ENCODE results near the gene CD72. TPM values are rescaled to one million over a fixed set of nuclear protein-coding genes. Genes with fewer than 3 reads are reported as not detected.

Gene CD72
- total RNA-seq, 1 donor = 0.86 TPM

DNA sequence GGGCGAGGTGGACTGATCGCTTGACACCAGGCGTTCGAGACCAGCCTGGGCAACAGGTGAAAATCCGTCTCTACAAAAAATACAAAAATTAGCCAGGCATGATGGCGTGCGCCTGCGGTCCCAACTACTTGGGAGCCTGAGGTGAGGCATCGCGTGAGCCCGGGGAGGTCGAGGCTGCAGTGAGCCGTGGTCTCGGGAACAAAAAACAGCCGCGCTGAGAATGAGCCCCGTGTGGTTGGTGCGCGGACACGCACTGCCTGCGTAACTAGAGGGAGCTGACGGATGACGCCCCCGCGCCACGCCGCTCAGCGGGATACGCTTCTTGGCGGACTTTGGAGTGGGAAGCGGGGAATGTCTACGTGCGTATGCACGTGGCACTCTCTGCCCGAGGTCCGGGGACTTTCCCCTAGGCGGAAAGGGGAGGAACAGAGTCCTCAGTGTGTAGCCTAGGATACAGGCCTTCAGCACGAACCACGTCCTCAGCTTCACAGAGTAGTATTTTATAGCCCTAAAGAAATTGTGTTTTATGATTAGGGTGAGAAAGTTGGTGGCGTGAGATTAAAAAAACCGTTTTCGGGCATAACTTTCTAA, 39.4 kb upstream of the CD72 start, which contains the start of gene RMRP:
Gene RMRP (minus strand): TSS at position 474 of the 591 bp plus-strand sequence.
- DNase-seq (ENCODE audit: low read depth) = peak; percentile 100
- TF ChIP-seq, protein P1, sequence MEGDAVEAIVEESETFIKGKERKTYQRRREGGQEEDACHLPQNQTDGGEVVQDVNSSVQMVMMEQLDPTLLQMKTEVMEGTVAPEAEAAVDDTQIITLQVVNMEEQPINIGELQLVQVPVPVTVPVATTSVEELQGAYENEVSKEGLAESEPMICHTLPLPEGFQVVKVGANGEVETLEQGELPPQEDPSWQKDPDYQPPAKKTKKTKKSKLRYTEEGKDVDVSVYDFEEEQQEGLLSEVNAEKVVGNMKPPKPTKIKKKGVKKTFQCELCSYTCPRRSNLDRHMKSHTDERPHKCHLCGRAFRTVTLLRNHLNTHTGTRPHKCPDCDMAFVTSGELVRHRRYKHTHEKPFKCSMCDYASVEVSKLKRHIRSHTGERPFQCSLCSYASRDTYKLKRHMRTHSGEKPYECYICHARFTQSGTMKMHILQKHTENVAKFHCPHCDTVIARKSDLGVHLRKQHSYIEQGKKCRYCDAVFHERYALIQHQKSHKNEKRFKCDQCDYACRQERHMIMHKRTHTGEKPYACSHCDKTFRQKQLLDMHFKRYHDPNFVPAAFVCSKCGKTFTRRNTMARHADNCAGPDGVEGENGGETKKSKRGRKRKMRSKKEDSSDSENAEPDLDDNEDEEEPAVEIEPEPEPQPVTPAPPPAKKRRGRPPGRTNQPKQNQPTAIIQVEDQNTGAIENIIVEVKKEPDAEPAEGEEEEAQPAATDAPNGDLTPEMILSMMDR (IDR thresholded peaks at IDR 0.05; ENCODE audit: insufficient read depth, low read depth, low read length) = peak; percentile 19
- peak within 1 kb of the TSS; percentile 86 for H3K4me3 ChIP-seq (ENCODE audit: low read depth, low read length)

GRCh38 chr9:35656831-35657545, 38.8 kb upstream of the CD72 start:
- peak overlapping the region; percentile 58 for H3K4me3 ChIP-seq (ENCODE audit: low read depth, low read length)
- peak; percentile 67 for DNase-seq (ENCODE audit: low read depth)
- TF ChIP-seq, protein P1 (IDR thresholded peaks at IDR 0.05; ENCODE audit: insufficient read depth, low read depth, low read length) = no peak

- TF ChIP-seq, protein P1 (IDR thresholded peaks at IDR 0.05; ENCODE audit: insufficient read depth, low read depth, low read length) = no peak
- H3K4me3 ChIP-seq (ENCODE audit: low read depth, low read length) = no peak overlapping the region
- no peak for DNase-seq (ENCODE audit: low read depth)
These were observed 38.1 kb upstream of the CD72 start for GRCh38 chr9:35656348-35656747.

DNA sequence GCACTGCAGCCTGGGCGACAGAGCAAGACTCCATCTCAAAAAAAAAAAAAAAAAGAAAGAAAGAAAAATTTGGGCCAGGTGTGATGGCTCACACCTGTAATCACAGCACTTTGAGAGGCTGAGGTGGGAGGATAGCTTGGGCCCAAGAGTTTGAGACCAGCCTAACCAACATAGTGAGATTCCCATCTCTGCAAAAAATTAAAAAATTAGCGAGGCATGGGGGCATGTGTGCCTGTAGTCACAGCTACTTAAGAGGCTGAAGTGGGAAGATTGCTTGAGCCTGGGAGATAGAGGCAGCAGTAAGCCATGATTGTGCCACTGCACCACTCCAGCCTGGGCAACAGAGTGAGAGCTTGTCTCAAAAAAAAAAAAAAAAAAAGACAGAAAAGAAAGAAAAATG, 35.4 kb upstream of the CD72 start:
- TF ChIP-seq, protein P1 (IDR thresholded peaks at IDR 0.05; ENCODE audit: insufficient read depth, low read depth, low read length) = no peak
- H3K4me3 ChIP-seq (ENCODE audit: low read depth, low read length) = no peak overlapping the region
- DNase-seq (ENCODE audit: low read depth) = no peak

GRCh38 chr9:35652829-35653209, 34.6 kb upstream of the CD72 start:
- DNase-seq (ENCODE audit: low read depth) = peak; percentile 42
- TF ChIP-seq, protein P1 (IDR thresholded peaks at IDR 0.05; ENCODE audit: insufficient read depth, low read depth, low read length) = no peak

GRCh38 chr9:35651956-35652828, 34.0 kb upstream of the CD72 start:
- peak; percentile 77 for DNase-seq (ENCODE audit: low read depth)
- TF ChIP-seq, protein P1 (IDR thresholded peaks at IDR 0.05; ENCODE audit: insufficient read depth, low read depth, low read length) = no peak
- no peak overlapping the region for H3K4me3 ChIP-seq (ENCODE audit: low read depth, low read length)

More at GRCh38 chr9:35652829-35653209, 34.6 kb upstream of the CD72 start:
- H3K4me3 ChIP-seq (ENCODE audit: low read depth, low read length) = no peak overlapping the region

Data from fibroblast of villous mesenchyme (primary cell).